Smooth muscle cell of the brain vasculature (primary cell): ENCODE measurements around the gene OR1N1.
A peak's percentile ranks its signal among the peaks of the same experiment; 100 is the strongest.
"Not testable (repeated sequence)": the region's sequence is repeated elsewhere in the genome, so short reads cannot be mapped to it uniquely, and the experiment has no call there.

Experiments used
- DNase-seq: peaks from one replicate; pipeline ENCODE4 v3.0.0-alpha.2; 2012; ENCODE audit warnings: low read depth, low spot score

Gene OR1N1, protein sequence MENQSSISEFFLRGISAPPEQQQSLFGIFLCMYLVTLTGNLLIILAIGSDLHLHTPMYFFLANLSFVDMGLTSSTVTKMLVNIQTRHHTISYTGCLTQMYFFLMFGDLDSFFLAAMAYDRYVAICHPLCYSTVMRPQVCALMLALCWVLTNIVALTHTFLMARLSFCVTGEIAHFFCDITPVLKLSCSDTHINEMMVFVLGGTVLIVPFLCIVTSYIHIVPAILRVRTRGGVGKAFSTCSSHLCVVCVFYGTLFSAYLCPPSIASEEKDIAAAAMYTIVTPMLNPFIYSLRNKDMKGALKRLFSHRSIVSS

DNA sequence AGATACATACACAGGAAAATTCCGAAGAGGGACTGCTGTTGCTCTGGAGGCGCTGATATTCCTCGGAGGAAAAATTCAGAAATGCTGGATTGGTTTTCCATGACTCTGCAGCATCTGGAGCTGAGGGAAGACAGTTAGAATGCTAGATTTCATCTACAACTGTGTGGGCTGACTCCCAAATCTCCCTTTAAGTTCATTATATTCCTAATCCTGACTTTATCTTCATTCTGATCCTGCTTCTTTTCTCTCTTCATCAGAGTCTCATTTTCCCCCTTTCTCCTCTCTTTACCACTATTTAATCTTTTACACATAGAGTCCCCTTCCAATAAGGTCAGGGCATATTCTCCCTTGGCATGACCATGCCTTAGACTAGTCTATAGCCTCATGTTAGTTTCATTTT, at the start of gene OR1N1:
Gene OR1N1, minus strand, starts transcription at position 101 of the 400 bp plus-strand sequence. Its CDS starts 0 bp downstream, at position 101.
- no peak for DNase-seq

DNA sequence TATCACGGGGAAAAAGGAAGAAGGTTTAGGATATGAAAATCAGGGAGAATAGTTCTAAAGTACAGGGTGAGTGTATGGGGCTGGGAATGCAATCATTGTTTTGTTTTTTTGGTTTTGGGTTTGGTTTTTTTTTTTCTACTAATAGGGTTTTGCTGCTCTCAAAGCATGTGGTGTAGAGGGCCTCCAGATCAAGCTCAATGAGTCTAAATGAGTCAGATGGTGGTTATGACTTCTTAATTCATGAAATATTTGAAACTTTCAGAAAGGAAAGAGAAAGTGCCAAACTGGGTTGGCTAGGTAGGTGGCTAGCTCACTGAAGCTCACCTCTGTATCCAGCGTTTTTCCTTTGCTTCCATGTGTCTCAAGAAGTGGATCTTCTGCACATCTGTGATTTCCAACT, 45.4 kb upstream of the OR1N1 start:
- no peak for DNase-seq

DNA sequence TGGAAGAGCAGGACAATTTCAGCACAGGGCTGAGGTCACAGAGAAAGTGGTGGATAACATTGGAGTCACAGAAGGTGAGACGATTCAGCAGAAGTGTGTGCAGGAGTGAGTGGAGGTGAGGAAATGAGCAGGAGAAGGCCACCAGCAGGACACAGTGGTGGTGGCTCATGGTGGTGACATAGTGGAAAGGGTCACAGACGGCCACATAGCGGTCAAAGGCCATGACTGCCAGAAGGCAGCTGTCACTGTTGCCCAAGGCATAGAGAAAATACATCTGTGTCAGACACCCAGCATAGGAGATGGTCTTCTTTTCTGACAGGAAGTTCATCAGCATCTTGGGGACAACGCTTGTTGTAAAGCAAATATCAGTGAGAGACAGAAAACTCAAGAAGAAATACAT, 40.8 kb upstream of the OR1N1 start:
- DNase-seq = no peak

DNA sequence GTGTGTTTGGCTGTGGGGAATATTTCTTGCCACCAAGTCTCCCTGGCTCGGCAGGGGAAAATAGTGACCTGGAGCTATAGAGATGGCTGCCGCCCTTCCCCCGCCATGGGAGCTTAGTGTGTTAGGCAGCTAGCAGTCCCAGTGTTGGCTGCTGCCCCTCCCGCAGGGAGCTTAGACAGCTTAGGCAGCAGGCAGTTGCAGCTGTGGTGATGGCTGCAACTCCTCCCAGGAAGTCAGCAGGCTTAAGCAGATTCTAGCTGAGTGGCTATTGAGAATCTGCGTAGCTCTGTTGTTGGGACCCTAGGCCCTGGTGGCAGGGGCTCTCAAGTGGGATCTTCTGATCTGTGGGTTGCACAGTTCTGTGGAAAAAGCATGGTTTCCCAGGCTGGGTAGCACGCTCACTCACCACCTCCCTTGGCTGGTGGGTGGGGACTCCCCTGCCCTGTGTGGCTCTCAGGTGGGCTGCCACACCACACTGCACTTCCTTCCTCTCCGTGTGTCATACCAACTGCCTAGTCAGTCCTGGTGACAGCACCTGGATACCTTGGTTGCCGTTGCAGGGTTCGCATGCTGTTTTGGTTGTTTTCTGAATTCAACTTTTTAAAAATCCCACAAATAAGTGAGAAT, 35.2 kb upstream of the OR1N1 start:
- DNase-seq = no peak

DNA sequence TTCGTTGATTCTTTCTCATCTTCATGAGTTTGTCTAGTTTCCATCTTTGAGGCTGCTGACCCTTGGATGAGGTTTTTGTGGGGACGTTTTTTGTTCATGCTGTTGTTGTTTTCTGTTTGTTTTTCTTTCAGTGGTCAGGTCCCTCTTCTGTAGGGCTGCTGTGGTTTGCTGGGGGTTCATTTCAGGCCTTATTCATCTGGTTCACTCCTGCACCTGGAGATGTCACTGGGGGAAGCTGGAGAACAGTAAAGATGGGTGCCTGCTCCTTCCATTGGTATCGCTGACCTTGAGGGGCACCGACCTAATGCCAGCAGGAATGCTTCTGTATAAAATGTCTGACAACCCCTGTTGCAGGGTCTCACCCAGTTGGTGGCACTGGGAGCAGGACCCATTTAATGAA, 34.4 kb upstream of the OR1N1 start:
- no peak for DNase-seq

DNA sequence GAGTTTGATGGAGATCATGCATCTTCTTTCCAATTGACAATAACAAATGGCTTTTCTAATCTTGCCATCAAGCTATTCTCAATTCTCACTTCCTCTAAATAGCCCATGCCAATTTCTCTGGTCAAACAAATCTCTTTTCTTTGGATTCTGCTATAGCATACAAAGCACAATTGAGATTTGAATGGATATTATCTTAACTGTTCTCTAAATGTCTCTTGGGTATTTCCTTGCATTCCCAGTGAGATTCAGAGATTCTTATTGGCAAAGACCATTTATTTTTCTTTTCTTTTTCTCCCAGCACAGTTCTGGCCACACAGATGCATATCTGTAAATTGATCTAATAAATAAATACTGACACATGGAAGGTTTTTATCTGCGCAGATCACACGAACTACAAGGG, 25.7 kb upstream of the OR1N1 start, which contains the start of gene OR1N2:
Gene OR1N2, plus strand, starts transcription at position 301 of the 400 bp plus-strand sequence. CDS start 100 bp downstream, outside the sequence.
- no peak for DNase-seq

DNA sequence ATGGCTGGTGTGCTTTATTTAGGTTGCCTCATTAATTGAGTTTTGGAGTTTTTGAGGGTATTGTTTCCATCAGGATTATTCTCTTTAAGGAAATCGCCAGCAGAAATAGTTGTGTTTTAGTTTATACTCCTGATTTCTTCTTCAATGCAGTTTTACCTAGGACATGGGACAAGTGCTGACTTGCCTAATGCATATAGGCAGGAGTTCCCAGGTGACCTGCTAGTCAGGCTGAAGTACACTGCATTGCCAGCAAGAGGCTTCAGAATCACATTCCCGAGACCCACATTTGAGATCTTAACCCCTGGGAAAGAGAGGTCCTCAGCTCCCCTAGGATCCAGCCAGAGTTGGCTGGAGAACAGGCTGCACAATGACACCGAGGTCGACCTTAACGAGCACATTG, 24.3 kb upstream of the OR1N1 start:
- no peak for DNase-seq

DNA sequence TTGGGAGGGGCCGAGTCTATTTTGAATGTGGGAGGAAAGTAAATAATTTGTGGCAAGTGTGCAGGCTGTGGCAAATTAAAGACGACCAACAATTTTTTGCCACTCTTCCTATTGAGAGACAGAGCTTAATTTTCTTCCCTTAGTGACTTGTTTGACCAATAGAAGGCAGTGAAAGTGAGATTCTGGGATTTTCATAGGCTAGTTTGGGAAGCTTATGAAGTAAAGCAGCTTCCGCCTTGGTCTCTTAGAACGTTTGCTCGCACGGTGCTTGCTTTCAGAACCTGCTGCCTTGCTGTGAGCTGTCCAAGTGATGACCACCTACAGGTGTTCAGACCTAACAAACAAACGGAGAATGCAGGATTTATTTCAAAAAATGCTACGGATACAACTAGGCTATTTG, 19.1 kb upstream of the OR1N1 start:
- no peak for DNase-seq

DNA sequence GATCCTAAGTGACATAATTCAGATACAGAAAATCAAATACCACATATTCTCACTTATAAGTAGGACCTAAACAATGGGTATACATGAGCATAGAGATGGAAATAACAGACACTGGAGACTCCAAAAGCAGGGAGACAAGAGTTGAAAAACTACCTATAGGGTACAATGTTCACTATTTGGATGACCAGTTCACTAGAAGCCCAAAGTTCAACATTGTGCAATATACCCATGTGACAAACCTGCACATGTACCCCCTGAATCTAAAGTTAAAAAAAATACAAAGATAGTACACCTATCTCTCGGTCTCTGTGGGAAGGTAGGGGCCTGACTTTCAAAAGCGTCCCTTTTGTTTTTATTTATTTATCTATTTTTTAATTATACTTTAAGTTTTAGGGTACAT, 11.7 kb upstream of the OR1N1 start:
- no peak for DNase-seq

DNA sequence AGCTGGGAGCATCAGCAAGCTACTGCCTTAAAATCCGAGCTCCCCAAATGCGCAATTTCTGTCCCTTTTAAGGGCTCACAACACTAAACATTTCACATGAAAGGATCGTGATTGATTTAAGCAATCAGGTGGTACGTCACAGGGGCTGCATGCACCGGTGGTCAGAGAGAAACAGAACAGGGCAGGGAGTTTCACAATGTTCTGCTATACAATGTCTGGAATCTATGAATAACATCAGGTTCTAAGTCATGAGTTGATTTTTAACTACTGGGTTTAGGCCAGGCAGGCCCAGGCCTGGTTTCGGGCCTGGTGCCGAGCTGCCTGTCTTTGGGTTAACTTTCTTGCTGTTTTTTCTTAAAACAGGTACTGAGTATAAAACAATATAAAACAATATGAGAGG, 10.0 kb upstream of the OR1N1 start:
- not testable (repeated sequence) for DNase-seq

DNA sequence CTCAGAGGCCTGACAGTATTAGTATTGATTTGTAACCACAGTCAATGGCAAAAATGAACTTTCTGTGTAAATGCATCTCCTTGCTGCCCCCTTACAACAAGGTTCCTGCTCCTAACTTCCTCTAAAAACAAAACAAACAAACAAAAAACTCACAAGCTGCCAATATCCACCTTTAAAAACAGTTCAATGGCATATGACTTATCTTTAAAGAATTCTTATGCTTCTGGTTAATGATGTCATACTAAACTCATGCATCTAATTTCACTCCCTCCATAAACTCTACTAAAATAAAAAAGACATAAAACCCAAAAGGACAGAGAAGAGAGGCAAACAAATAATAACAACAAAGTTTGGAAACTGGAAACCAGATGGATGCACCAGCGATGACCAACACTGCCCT, 9.0 kb upstream of the OR1N1 start:
- no peak for DNase-seq

DNA sequence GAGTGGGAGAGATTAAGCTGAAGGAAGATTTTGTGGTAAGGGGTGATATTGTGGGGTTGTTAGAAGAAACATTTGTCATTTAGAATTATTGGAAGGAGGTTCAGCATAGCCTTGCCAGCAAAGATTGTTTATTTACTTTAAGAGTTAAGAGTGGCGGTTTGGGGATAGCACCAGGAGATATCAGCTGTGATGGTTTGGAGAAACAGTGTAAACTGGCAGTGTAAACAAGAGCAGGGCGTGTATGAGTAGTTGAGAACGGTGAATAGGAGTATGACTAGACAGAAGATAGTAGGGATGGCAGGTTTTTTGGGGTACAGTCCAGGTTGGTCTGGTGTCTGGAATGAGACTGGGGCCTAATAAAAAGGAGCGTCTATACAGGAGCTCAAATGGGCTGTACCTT, 4.1 kb upstream of the OR1N1 start:
- not testable (repeated sequence) for DNase-seq

DNA sequence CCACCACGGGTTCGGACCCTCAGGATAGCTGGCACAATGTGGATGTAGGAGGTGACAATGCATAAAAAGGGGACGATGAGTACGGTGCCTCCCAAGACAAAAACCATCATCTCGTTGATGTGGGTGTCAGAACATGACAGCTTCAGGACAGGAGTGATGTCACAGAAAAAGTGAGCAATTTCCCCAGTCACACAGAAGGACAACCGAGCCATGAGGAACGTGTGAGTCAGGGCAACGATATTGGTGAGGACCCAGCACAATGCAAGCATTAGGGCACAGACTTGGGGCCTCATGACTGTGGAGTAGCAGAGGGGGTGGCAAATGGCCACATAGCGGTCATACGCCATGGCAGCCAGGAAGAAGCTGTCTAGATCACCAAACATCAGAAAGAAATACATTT, 491 bp downstream of the OR1N1 start:
- no peak for DNase-seq

DNA sequence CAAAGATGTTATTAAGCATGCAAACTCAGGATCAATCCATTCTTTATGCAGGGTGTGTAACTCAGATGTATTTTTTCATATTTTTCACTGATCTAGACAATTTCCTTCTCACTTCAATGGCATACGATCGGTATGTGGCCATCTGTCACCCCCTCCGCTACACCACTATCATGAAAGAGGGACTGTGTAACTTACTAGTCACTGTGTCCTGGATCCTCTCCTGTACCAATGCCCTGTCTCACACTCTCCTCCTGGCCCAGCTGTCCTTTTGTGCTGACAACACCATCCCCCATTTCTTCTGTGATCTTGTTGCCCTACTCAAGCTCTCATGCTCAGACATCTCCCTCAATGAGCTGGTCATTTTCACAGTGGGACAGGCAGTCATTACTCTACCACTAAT, 7.7 kb downstream of the OR1N1 start:
- no peak for DNase-seq

DNA sequence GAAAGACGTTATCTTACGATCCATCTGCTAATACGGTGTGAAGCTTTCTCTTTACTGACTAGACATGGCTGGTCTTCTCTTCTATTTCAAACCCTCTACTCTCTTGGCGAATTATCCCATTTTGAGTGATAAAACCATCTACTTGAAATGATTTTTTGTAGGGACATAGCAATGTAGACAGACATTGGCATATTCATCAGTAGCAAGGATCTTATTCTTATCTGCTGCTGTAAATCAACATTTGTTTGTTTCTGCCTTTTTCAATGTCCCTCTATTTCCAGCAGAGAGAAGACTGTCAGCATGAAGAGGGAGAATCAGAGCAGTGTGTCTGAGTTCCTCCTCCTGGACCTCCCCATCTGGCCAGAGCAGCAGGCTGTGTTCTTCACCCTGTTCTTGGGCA, 8.3 kb downstream of the OR1N1 start, which contains the start of gene OR1J4:
Gene OR1J4, plus strand, starts transcription at position 301 of the 400 bp plus-strand sequence. Its CDS starts 0 bp downstream, at position 301.
- DNase-seq = no peak

DNA sequence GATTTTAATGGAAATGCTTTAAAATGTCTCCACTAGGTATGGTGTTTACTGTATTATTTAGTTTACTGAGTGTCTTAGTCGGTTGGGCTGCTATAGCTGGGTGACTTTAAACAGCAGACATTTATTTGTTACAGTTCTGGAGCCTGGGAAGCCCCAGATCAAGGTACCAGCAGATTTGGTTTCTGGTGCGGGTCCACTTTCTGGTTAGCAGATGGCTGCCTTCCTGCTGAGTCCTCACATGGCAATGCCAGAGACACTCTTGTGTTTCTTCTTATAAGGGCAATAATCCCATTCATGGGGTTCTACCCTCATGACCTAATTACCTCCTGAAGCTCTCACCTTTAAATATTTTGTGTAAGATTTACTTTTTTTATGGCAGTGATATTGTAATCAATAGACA, 8.9 kb downstream of the OR1N1 start:
- no peak for DNase-seq

DNA sequence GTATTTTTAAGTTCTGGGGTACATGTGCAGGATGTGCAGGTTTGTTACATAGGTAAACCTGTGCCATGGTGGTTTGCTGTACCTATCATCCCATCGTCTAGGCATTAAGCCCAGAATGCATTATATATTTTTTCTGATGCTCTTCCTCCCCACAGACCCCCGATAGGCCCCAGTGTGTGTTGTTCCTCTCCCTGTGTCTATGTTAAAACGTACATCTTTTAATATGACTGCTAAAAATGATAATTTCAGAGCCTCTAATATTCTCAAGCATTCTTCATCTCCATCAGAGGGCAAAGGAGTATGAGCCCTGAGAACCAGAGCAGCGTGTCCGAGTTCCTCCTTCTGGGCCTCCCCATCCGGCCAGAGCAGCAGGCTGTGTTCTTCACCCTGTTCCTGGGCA, 16.6 kb downstream of the OR1N1 start, which contains the start of gene OR1J2:
Gene OR1J2, plus strand, starts transcription at position 301 of the 400 bp plus-strand sequence. Its CDS starts 0 bp downstream, at position 301.
- DNase-seq = no peak

DNA sequence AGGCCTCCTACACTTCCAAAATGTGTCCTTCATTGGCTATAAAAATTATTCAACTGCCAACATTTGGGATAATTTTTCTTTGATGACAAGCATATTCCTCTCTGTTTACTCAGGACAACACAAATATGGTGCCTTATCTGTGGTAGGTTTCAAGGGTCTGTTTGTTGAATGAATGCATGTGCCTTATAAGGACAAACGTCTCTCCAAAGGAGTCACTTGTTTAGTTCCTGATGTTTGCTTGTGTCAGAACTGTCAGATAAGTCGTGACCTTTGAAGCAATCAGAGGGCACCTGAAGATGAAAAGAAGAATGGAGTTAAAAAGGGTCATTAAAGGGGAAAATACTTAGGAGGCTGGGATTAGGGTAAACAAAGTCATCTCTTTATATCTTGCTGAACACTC, 20.1 kb downstream of the OR1N1 start:
- no peak for DNase-seq

DNA sequence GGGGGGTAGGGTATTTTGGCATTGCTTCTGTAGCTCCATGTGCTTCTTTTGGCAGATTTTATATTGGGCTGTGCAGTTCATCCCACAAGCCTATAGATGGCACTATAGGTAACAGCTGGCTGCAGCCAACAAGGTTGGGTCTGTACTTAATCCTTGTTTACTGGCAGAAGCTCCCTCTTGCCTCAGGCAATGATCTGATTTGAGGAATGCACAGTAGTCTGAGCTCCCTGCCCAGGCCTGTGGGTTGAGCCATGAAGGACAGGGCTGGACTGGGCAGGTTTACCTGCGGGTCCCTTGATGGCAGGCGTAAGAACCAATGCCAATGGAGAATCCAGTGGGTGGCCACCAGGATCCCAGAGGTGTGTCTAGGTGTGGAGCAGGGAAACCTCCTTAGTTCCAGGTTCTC, 28.2 kb downstream of the OR1N1 start:
- peak; percentile 3 for DNase-seq

DNA sequence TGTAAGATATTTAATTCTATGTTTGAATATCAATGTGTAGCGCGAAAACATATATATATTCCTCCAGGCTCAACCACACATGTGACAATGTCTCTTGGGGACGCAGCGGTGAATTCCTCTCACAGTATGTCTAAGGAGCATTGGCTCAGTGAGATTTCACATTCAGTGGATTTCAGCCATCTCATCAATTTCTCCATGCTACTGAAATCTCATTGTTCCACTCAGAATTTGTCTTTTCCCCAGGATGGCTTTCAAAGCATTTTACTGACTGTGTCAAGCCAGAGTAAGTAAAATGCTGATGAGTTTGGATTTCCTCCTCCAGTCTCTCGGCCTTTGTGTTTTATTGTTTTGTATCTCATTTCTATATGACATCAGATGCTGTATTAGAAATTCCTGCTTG, 48.0 kb downstream of the OR1N1 start:
- no peak for DNase-seq

DNA sequence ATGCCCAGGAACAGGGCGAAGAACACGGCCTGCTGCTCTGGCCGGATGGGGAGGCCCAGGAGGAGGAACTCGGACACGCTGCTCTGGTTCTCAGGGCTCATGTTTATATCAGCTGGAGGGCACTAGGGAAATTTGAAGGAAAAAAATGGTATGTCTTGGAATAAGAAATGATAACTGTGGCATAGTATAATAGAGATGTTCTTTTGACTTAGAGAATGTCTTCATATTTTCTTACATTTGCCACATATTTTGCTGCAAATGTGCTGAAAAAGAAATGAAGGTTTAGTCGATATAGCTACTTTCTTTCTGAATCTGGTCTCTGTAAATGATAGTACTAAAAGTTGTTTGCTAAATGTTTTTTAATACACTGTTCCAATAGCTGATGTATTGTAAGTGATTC, 49.3 kb downstream of the OR1N1 start, which contains the start of gene OR1J1:
Gene OR1J1, minus strand, starts transcription at position 101 of the 400 bp plus-strand sequence. Its CDS starts 0 bp downstream, at position 101.
- DNase-seq = no peak

DNA sequence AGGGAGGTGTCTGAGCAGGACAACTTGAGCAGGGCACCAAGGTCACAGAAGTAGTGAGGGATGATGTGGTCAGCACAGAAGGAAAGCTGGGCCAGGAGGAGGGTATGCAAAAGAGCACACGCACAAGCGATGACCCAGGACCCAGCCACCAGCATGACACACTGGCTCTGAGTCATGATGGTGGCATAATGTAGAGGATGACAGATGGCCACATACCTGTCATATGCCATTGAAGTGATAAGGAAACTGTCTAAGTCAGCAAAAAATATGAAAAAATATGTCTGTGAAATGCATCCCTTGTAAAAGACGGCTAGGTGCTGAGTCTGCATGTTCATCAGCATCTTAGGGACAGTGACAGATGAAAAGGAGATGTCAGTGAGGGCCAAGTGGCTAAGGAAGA, 49.7 kb downstream of the OR1N1 start:
- no peak for DNase-seq
